ENCODE data around the gene CPT1C. TPM values are rescaled to one million over a fixed set of nuclear protein-coding genes. Genes with fewer than 3 reads are reported as not detected.

The CPT1C gene
- total RNA-seq, 2 donors from 2014 or later, result 1.2 to 2.8 TPM

DNA sequence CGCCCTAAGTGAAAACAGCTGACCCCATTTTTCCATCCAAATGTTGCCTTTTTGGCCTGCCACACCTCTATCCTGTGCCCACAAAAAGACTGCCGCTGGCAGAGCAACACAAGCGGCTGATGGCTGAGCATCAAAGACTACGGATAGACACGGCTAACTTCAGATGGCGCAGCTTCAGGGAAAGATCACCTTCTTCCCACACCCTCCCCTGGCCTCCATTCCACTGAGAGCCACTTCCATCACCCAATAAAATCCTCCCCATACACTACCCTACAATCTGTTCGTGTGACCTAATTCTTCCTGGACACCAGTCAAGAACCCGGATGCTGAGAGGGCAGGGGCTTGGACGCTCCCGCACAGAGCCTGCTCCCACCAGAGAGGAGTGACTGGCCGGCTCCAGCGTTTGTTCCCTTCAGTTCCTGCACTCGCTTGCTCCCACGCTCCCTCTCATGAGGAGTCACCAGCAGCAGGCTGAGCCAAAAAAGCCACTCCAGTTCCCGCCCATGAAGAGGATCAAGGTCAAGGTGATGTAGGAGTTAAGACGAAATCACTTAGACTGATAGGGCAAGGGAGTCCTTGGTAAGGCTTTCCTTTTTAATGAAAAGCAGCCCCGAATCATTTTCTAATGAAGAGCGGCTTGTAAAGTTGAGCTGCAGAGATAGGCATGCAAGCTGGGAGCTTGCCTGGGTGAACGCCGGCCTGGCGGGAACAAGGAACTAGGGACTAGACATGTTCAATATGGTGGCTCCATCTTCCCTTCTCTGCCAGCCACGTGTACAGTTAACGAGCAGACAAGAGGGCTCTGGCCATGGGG is 36.5 kb downstream of the CPT1C start:
- H3K4me3 ChIP-seq, result no peak overlapping the region

DNA sequence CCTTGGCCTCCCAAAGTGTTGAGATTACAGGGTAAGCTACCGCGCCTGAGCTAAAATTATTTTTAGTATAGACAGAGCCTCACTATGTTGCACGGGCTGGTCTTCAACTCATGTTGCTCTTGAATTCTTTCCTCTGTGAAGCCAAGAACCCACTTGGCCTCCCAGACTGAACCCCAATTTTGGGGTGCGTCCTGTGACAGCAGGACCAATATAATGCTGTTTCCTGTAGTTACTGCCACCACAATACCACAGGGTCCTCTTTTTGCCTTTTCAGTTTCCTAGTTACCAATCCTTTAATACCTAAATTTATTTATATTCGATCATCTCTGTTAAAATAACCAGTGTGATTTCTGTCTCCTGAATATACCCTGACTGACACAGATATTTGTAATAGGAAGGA is 39.2 kb downstream of the CPT1C start:
- no peak for DNase-seq (ENCODE audit: low spot score)
- Histone ChIP-seq H3K9me3 (no peaks in the 10 kb centered on the region), H3K27me3 (no peaks in the 10 kb centered on the region), H3K27ac (no peak overlapping the region), H3K4me1 (peaks cover 0 to 10% of the 10 kb centered on the region in 2 donors), H3K36me3 (no peaks in the 10 kb centered on the region), H3K4me3 (no peak overlapping the region)
- TF ChIP-seq, protein P1, sequence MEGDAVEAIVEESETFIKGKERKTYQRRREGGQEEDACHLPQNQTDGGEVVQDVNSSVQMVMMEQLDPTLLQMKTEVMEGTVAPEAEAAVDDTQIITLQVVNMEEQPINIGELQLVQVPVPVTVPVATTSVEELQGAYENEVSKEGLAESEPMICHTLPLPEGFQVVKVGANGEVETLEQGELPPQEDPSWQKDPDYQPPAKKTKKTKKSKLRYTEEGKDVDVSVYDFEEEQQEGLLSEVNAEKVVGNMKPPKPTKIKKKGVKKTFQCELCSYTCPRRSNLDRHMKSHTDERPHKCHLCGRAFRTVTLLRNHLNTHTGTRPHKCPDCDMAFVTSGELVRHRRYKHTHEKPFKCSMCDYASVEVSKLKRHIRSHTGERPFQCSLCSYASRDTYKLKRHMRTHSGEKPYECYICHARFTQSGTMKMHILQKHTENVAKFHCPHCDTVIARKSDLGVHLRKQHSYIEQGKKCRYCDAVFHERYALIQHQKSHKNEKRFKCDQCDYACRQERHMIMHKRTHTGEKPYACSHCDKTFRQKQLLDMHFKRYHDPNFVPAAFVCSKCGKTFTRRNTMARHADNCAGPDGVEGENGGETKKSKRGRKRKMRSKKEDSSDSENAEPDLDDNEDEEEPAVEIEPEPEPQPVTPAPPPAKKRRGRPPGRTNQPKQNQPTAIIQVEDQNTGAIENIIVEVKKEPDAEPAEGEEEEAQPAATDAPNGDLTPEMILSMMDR (IDR thresholded peaks at IDR 0.05), result no peak

More for the DNA sequence above, 36.5 kb downstream of the CPT1C start:
- H3K9me3 ChIP-seq, result no peaks in the 10 kb centered on the region
- peaks cover 0 to 10% of the 10 kb centered on the region in 2 donors for H3K4me1 ChIP-seq
- peak; percentile 80 for DNase-seq (ENCODE audit: low spot score)
- H3K36me3 ChIP-seq, result no peaks in the 10 kb centered on the region
- H3K27ac ChIP-seq, result peak overlapping the region; percentile 35 to 67
- H3K27me3 ChIP-seq, result no peaks in the 10 kb centered on the region
- TF ChIP-seq, protein P1 (IDR thresholded peaks at IDR 0.05), result no peak

DNA sequence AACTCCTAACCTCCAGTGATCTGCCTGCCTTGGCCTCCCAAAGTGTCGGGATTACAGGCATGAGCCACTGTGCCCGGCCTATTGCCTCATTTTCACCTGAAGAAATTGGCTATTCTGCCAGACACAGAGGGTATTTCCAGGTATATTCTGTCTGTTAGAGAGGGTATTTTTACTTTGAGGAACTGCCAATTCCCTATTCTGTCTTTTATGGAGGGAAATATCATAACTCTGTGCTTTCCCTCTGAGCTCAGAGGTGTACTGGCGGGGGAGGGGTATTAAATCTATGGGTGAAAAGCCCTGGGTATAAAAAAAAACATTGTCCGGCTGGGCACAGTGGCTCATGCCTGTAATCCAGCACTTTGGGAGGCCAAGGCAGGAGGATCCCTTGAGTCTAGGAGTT is 47.4 kb downstream of the CPT1C start:
- no peak for DNase-seq (ENCODE audit: low spot score)
- TF ChIP-seq, protein P1 (IDR thresholded peaks at IDR 0.05), result no peak
- Histone ChIP-seq H3K4me3 (no peak overlapping the region), H3K4me1 (no peaks in the 10 kb centered on the region), H3K9me3 (no peaks in the 10 kb centered on the region), H3K27ac (no peak overlapping the region), H3K36me3 (no peaks in the 10 kb centered on the region), H3K27me3 (no peaks in the 10 kb centered on the region)

DNA sequence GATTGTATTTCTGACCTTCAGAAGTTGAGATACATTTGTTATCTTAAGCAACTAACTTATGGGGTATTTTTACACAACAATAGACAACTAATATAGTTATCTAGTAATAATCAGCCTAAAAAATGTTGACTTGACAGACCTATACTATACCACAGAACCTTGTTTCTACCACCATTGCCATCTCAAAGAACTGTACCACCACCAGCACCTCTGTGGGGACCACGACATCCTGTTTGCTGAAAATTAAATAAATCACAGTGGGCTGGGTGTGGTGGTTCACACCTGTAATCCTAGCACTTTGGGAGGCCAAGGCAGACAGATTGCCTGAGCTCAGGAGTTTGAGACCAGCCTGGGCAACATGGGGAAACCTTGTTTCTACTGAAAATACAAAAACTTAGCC is 48.2 kb downstream of the CPT1C start:
- no peaks in the 10 kb centered on the region for H3K36me3 ChIP-seq
- no peaks in the 10 kb centered on the region for H3K9me3 ChIP-seq
- TF ChIP-seq, protein P1 (IDR thresholded peaks at IDR 0.05), result no peak
- no peaks in the 10 kb centered on the region for H3K27me3 ChIP-seq
- H3K4me3 ChIP-seq, result no peak overlapping the region
- no peaks in the 10 kb centered on the region for H3K4me1 ChIP-seq
- DNase-seq (ENCODE audit: low spot score), result no peak
- H3K27ac ChIP-seq, result no peak overlapping the region

DNA sequence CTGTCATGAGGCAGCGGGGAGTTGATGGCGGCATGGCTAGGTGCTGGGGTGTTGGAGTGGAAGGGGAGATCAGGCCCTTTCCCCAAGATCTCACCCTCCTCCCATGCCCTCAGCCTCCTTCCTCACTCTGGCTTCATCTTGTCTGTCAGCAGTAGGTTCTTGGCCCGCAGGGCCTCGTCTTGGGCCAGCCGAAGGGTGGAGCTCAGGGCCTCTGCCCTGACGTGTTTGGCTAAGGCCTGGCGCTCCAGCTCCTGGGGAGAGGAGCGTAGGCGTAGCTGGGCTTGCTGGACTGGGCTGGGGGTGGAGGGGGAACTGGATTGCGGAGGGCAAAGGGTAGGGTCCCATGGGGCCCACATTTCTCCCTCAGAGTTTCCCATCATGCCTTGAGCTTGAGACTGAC is 49.0 kb downstream of the CPT1C start:
- Histone ChIP-seq H3K36me3 (no peaks in the 10 kb centered on the region), H3K4me1 (no peaks in the 10 kb centered on the region), H3K4me3 (no peak overlapping the region), H3K27me3 (no peaks in the 10 kb centered on the region), H3K9me3 (no peaks in the 10 kb centered on the region), H3K27ac (no peak overlapping the region)
- TF ChIP-seq, protein P1 (IDR thresholded peaks at IDR 0.05), result no peak
- DNase-seq (ENCODE audit: low spot score), result no peak

Data from right atrium auricular region (tissue), 2 donors.